Glutamatergic neuron (in vitro differentiated cells): Measurements from ENCODE around the gene PPP1R7. TPM values are rescaled to one million over a fixed set of nuclear protein-coding genes. Genes with fewer than 3 reads are reported as not detected.
A peak's percentile ranks its signal among the peaks of the same experiment; 100 is the strongest.
"Not testable (repeated sequence)": the region's sequence is repeated elsewhere in the genome, so short reads cannot be mapped to it uniquely, and the experiment has no call there.

Experiments used
- DNase-seq: peaks from one replicate; pipeline ENCODE4 v3.0.0; 2022
- H3K27ac Mint-ChIP-seq: one replicate; pipeline ENCODE4 v1.8.0; 2020; ENCODE audit warnings: mild to moderate bottlenecking, mixed read lengths, inconsistent platforms; ENCODE audit not compliant: unreplicated experiment
- H3K27me3 Mint-ChIP-seq: one replicate; pipeline ENCODE4 v1.8.0; 2020; ENCODE audit warnings: mild to moderate bottlenecking, moderate library complexity, mixed read lengths, inconsistent platforms; ENCODE audit not compliant: unreplicated experiment
- H3K36me3 Mint-ChIP-seq: one replicate; pipeline ENCODE4 v1.8.0; 2020; ENCODE audit warnings: mild to moderate bottlenecking, mixed read lengths, inconsistent platforms; ENCODE audit not compliant: unreplicated experiment
- H3K4me1 Mint-ChIP-seq: one replicate; pipeline ENCODE4 v1.8.0; 2020; ENCODE audit warnings: mild to moderate bottlenecking, low read depth, mixed read lengths, inconsistent platforms; ENCODE audit not compliant: unreplicated experiment
- H3K4me3 Mint-ChIP-seq: one replicate; pipeline ENCODE4 v1.8.0; 2020; ENCODE audit warnings: mild to moderate bottlenecking, mixed read lengths, inconsistent platforms; ENCODE audit not compliant: unreplicated experiment
- H3K9me3 Mint-ChIP-seq: one replicate; pipeline ENCODE4 v1.8.0; 2020; ENCODE audit warnings: mild to moderate bottlenecking, moderate library complexity, mixed read lengths, inconsistent platforms; ENCODE audit not compliant: unreplicated experiment
- long read RNA-seq: library from polyadenylated mRNA; unstranded; transcript quantifications from one replicate; pipeline ENCODE4 v2.0.0, GENCODE V29; 2020; ENCODE audit not compliant: unreplicated experiment
- total RNA-seq: library from RNA; stranded (reverse); fragmentation: NEBNext Ultra II Directional; extraction: Animal tissue kit (Norgen Biotek cat#: 25700); gene quantifications from one replicate; pipeline ENCODE4 v1.2.1, GENCODE V29; 2021; ENCODE audit not compliant: unreplicated experiment
- TF ChIP-seq, protein P1 (sequence below): fragments of 200-600 bp; sonication (generic); IDR thresholded peaks from one replicate; pipeline ENCODE4 v1.5.0; 2021; ENCODE audit not compliant: partially characterized antibody, unreplicated experiment

The PPP1R7 gene, protein sequence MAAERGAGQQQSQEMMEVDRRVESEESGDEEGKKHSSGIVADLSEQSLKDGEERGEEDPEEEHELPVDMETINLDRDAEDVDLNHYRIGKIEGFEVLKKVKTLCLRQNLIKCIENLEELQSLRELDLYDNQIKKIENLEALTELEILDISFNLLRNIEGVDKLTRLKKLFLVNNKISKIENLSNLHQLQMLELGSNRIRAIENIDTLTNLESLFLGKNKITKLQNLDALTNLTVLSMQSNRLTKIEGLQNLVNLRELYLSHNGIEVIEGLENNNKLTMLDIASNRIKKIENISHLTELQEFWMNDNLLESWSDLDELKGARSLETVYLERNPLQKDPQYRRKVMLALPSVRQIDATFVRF
- total RNA-seq: 53.9 TPM
- long read RNA-seq, transcript PPP1R7-201 (10 exons, 2,386 nt): major isoform, 16 of 27 reads
- long read RNA-seq, transcript PPP1R7-206 (9 exons, 965 nt): minor isoform, 7 of 27 reads
- long read RNA-seq, partial matches to known transcripts: 0 of 27 reads
- long read RNA-seq, other reads (novel, unspliced or antisense): 2 of 27 reads

DNA sequence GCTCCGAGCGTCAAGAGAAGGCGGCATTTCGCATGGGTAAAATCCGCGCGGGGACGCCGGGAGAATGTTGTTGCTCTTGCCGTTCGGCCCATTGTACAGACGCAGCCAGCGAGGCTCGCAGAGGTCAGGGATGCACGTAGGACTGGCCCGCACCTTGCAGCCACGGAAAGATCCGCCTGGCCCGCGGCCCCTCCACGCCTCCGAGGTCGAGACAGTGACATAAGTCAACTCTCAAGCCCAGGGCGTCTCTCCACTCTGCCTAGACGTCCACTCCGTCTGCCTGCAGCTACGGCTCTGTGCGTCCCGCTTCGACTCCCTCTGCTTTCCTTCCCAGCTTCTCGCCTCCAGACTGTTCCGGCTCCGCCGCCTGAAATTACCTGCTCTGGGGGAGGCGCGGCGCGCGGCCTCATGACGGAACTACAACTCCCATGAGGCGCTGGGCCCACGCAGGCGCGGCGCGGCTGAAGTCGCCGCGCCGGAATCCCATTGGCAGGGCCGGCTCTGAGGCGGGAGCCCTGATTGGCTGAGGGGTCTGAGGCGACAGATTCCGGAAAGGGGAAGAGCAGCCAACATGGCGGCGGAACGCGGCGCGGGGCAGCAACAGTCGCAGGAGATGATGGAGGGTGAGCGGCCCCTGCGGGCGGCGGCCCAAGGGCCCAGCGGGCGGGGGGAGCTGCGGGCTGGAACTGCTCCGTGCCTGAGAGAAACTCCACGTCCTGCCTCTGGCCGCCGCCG lies at the start of gene PPP1R7:
PPP1R7 (plus strand) TSS at position 543 of the 735 bp plus-strand sequence; CDS start at position 572, 29 bp downstream.
- DNase-seq: peak; percentile 95
- peaks cover 5% of the 10 kb centered on the region for H3K36me3 Mint-ChIP-seq
- H3K9me3 Mint-ChIP-seq: peaks cover 7% of the 10 kb centered on the region
- peaks cover 10% of the 10 kb centered on the region for H3K4me1 Mint-ChIP-seq
- TF ChIP-seq, protein P1, sequence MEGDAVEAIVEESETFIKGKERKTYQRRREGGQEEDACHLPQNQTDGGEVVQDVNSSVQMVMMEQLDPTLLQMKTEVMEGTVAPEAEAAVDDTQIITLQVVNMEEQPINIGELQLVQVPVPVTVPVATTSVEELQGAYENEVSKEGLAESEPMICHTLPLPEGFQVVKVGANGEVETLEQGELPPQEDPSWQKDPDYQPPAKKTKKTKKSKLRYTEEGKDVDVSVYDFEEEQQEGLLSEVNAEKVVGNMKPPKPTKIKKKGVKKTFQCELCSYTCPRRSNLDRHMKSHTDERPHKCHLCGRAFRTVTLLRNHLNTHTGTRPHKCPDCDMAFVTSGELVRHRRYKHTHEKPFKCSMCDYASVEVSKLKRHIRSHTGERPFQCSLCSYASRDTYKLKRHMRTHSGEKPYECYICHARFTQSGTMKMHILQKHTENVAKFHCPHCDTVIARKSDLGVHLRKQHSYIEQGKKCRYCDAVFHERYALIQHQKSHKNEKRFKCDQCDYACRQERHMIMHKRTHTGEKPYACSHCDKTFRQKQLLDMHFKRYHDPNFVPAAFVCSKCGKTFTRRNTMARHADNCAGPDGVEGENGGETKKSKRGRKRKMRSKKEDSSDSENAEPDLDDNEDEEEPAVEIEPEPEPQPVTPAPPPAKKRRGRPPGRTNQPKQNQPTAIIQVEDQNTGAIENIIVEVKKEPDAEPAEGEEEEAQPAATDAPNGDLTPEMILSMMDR: no peak
- H3K27me3 Mint-ChIP-seq: peaks cover 4% of the 10 kb centered on the region
- peak within 1 kb of the TSS; percentile 89 for H3K27ac Mint-ChIP-seq
- peak within 1 kb of the TSS; percentile 99 for H3K4me3 Mint-ChIP-seq

DNA sequence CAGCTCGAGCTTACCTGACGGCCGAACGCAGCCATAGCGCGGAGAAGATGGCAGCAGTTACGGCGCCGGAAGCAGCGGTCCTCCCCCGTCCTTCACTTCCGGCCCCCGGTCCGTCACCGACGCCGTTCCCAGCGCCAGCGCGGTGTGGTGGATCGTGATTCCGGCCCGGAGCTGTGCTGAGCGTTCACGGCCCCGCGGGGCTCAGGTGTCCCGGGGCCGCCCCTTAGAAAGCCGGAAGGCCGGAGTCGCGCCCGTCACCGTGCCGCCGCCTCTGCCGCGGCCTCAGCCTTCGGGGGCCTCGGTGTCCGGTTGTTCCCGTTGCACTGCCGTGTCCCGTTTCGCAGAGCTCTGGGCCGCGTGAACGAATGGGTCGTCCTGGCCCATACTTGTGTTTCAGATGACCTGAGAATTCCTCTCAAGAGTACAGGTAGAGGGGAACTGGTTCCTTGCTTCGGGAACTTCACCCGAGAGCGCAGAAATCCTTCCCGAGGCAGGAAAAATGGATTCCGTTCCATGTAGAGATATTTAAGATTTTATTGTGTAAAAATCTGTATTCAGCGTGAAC lies 47.9 kb upstream of the PPP1R7 start, which contains the start of gene MTERF4:
MTERF4 (minus strand) TSS at position 49 of the 565 bp plus-strand sequence; CDS start at position 35, 14 bp downstream.
- Mint-ChIP-seq H3K4me3 (peak within 1 kb of the TSS; percentile 97), H3K27ac (peak within 1 kb of the TSS; percentile 92), H3K4me1 (peaks cover 9% of the 10 kb centered on the region), H3K36me3 (peaks cover 4% of the 10 kb centered on the region), H3K27me3 (peaks cover 11% of the 10 kb centered on the region), H3K9me3 (peaks cover 6% of the 10 kb centered on the region)
- TF ChIP-seq, protein P1: no peak
- peak; percentile 89 for DNase-seq

DNA sequence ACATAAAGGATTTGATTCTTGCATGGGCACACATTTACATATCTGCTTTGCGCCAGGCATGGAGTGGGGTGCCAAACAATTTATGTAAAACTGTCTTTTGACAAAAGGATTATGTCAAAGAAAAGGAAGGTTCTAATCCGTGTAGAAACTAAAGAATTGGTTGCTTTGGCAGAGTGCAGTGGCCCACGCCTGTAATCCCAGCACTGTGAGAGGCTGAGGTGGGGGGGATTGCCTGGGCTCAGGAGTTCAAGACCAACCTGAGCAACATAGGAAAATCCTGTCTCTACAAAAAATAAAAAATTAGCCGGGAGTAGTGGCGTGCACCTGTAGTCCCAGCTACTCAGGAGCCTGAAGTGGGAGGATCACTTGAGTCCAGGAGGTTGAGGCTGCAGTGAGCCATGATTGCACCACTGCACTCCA lies 47.1 kb upstream of the PPP1R7 start:
- TF ChIP-seq, protein P1: no peak
- Mint-ChIP-seq H3K27ac (peak overlapping the region; percentile 92), H3K36me3 (peaks cover 4% of the 10 kb centered on the region), H3K4me3 (peak overlapping the region; percentile 97), H3K27me3 (peaks cover 11% of the 10 kb centered on the region), H3K4me1 (peaks cover 9% of the 10 kb centered on the region), H3K9me3 (peaks cover 8% of the 10 kb centered on the region)
- DNase-seq: no peak

DNA sequence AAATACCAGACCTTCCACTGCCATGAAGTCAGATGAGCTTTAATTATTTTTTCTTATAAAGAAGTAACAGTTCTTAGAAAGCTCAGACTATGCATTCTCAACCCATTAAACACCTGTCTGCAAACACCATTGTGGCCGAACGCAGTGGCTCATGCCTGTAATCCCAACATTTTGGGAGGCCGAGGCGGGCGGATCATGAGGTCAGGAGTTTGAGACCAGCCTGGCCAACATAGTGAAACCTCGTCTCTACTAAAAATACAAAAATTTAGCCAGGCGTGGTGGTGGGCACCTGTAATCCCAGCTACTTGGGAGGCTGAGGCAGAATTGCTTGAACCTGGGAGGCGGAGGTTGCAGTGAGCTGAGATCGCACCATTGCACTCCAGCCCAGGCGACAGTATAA lies 45.7 kb upstream of the PPP1R7 start:
- not testable (repeated sequence) for H3K36me3 Mint-ChIP-seq, DNase-seq, H3K4me1 Mint-ChIP-seq, H3K27me3 Mint-ChIP-seq, H3K9me3 Mint-ChIP-seq, H3K27ac Mint-ChIP-seq, H3K4me3 Mint-ChIP-seq

DNA sequence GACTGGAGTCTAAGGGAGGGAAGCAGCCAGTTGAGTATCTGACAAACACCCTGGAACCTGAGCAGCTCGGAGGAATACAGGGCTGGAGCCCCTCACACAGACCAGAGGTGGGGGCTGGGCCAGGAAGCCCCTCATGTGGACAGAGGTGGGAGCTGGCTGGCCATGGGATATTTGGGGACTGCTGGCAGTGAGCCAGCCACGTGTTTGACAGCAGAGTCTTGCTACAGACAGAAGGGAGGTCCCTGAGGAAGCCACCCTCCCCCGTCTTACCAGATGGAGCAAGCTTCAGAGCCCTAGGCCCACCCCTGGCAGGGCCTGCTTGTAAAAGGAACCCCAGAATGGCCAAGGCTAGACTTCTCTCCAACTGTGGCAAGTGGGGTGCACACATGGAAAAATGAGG lies 44.6 kb upstream of the PPP1R7 start:
- Mint-ChIP-seq H3K4me1 (peaks cover 16% of the 10 kb centered on the region), H3K4me3 (no peak overlapping the region), H3K27ac (peak overlapping the region; percentile 38), H3K9me3 (peaks cover 6% of the 10 kb centered on the region), H3K36me3 (no peaks in the 10 kb centered on the region), H3K27me3 (peaks cover 10% of the 10 kb centered on the region)
- no peak for DNase-seq
- TF ChIP-seq, protein P1: no peak
